Mesendoderm (in vitro differentiated cells): ENCODE data around the gene TRIP13.

Experiments
- DNase-seq: peaks from one replicate; pipeline ENCODE4 v3.0.0; 2013
- H2AK5ac ChIP-seq: 2 replicates; pipeline ENCODE4 v1.6.1; 2013; ENCODE audit warnings: low read length, inconsistent platforms
- H2BK120ac ChIP-seq: 2 replicates; pipeline ENCODE4 v1.6.1; 2013; ENCODE audit warnings: low read depth, mild to moderate bottlenecking, low read length, moderate library complexity, mixed read lengths
- H2BK15ac ChIP-seq: replicated peaks from 2 replicates; pipeline ENCODE4 v1.6.1; 2013; ENCODE audit warnings: low read depth, mild to moderate bottlenecking, moderate library complexity
- H2BK5ac ChIP-seq: 2 replicates; pipeline ENCODE4 v1.6.1; 2013; ENCODE audit warnings: low read length, inconsistent platforms
- H3K18ac ChIP-seq: 2 replicates; pipeline ENCODE4 v1.6.1; 2013; ENCODE audit warnings: mild to moderate bottlenecking, low read length, mixed read lengths
- H3K23ac ChIP-seq: one replicate; pipeline ENCODE4 v1.6.1; 2013; ENCODE audit warnings: low read length
- H3K27ac ChIP-seq: 2 replicates; pipeline ENCODE4 v1.5.1; 2013; ENCODE audit warnings: low read depth, mild to moderate bottlenecking, inconsistent platforms, low read length, moderate library complexity
- H3K27me3 ChIP-seq: 2 replicates; pipeline ENCODE4 v1.6.1; 2013; ENCODE audit warnings: low read length, control low read depth, mild to moderate bottlenecking, inconsistent platforms; ENCODE audit not compliant: insufficient read depth, poor library complexity
- H3K36me3 ChIP-seq: 2 replicates; pipeline ENCODE4 v1.6.1; 2013; ENCODE audit warnings: low read length, inconsistent platforms; ENCODE audit not compliant: control insufficient read depth, insufficient read depth
- H3K4ac ChIP-seq: one replicate; pipeline ENCODE4 v1.6.1; 2013; ENCODE audit warnings: low read depth, mild to moderate bottlenecking, low read length, moderate library complexity
- H3K4me1 ChIP-seq: 2 replicates; pipeline ENCODE4 v1.6.1; 2013; ENCODE audit warnings: low read depth, low read length, inconsistent platforms; ENCODE audit not compliant: control insufficient read depth
- H3K4me2 ChIP-seq: 2 replicates; pipeline ENCODE4 v1.6.1; 2013; ENCODE audit warnings: low read length
- H3K4me3 ChIP-seq: 2 replicates; pipeline ENCODE4 v1.5.1; 2013; ENCODE audit warnings: mild to moderate bottlenecking, low read length
- H3K56ac ChIP-seq: one replicate; pipeline ENCODE4 v1.6.1; 2013; ENCODE audit warnings: low read length
- H3K79me1 ChIP-seq: 2 replicates; pipeline ENCODE4 v1.6.1; 2013; ENCODE audit warnings: low read length, inconsistent platforms
- H3K79me2 ChIP-seq: 2 replicates; pipeline ENCODE4 v1.6.1; 2013; ENCODE audit warnings: mild to moderate bottlenecking, low read length; ENCODE audit not compliant: control insufficient read depth, insufficient read depth
- H3K9ac ChIP-seq: 2 replicates; pipeline ENCODE4 v1.6.1; 2013; ENCODE audit warnings: low read length, inconsistent platforms
- H4K5ac ChIP-seq: one replicate; pipeline ENCODE4 v1.6.1; 2013; ENCODE audit warnings: low read length
- H4K8ac ChIP-seq: one replicate; pipeline ENCODE4 v1.6.1; 2013; ENCODE audit warnings: low read depth, mild to moderate bottlenecking, control low read depth, low read length, moderate library complexity
- WGBS: extraction: QIAGEN DNeasy Blood & Tissue Kit; methylation state at CpG from one replicate; pipeline ENCODE4 v1.1.7; 2013; ENCODE audit warnings: low lambda C conversion rate, missing lambda C conversion rate; ENCODE audit not compliant: insufficient coverage; ENCODE audit errors: extremely low coverage; 5-methylcytosine and 5-hydroxymethylcytosine counted together

Gene TRIP13

DNA sequence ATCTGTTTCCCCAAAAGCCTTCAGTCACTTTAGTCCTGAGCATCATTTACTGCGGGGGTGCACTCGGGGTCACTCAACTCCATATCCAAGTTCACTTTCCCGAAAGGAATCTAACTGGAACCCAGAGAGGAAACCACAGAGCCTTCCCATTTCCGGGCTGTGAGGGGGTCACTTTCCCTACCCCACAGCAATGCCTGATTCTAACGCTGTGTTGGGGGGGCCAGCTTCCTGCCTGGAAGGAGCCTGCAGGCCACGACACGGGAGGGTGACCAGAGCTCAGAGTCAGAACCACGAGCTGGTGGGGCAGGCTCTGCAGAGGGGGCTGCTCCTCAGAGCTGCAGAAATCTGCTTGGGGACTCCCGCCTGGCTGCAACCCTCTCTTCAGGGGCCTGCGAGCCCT is 20.4 kb upstream of the TRIP13 start:
- no peaks in the 10 kb centered on the region for H3K79me2 ChIP-seq
- WGBS: no CpG with 5 or more reads among the region's 10 CpGs

DNA sequence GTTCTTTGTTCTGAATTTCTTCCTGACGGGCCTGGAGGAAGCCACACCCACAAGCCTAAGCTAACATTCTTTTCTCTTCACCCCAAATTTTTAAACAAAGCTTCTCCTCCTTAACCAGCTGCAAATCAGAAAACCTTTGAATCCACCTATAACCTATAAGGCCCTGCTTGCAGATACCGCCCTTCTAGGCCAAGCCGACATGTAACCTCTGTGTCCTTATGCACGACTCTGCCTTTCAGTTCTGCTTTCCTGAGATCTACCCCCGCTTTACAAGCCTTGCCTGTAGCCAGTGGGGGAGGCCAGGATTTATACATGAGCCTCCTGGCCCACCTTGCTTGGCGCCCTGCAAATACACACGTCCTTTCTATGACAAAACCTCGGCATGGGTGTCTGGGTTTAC is 19.4 kb upstream of the TRIP13 start:
- peaks cover 41% of the 10 kb centered on the region for H3K36me3 ChIP-seq
- no peaks in the 10 kb centered on the region for H3K27me3 ChIP-seq
- H3K79me1 ChIP-seq: peaks cover 17% of the 10 kb centered on the region

More for the DNA sequence above, 20.4 kb upstream of the TRIP13 start:
- H3K79me1 ChIP-seq: peaks cover 13% of the 10 kb centered on the region
- no peak overlapping the region for H2AK5ac ChIP-seq
- DNase-seq: no peak
- H3K4me2 ChIP-seq: no peak overlapping the region
- H3K4ac ChIP-seq: no peak overlapping the region
- H3K27me3 ChIP-seq: no peaks in the 10 kb centered on the region
- no peak overlapping the region for H2BK5ac ChIP-seq
- no peak overlapping the region for H3K23ac ChIP-seq
- H3K4me3 ChIP-seq: no peak overlapping the region
- no peak overlapping the region for H4K5ac ChIP-seq
- H2BK15ac ChIP-seq: no peak overlapping the region
- no peak overlapping the region for H3K18ac ChIP-seq
- H2BK120ac ChIP-seq: no peak overlapping the region
- H4K8ac ChIP-seq: no peak overlapping the region
- no peak overlapping the region for H3K9ac ChIP-seq
- H3K27ac ChIP-seq: no peak overlapping the region
- peaks cover 36% of the 10 kb centered on the region for H3K36me3 ChIP-seq
- no peaks in the 10 kb centered on the region for H3K4me1 ChIP-seq
- no peak overlapping the region for H3K56ac ChIP-seq

DNA sequence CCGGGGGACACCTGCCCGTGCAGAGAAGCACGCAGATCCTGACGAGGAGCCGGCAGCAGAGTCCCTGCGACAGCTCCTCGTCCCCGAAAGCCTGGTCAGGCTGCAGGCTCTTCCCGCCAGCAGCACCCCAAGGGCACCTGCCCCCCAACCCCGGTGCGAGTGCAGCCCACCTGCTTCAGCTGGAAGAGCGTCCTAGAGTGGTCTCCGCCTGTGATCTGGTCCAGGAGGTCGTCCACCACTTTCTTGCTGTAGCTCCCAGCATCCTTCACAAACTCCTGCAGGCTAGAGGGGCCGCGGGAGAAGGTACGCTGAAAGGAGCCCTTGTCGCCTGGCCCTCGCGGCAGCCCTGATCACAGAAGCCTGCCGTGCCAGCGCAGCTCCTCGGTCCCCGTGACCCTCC is 16.8 kb upstream of the TRIP13 start:
- no peak overlapping the region for H2BK5ac ChIP-seq
- no peaks in the 10 kb centered on the region for H3K79me2 ChIP-seq
- H2AK5ac ChIP-seq: no peak overlapping the region
- H3K18ac ChIP-seq: no peak overlapping the region
- H3K4me3 ChIP-seq: no peak overlapping the region
- H2BK120ac ChIP-seq: no peak overlapping the region
- no peak overlapping the region for H3K4ac ChIP-seq
- H3K36me3 ChIP-seq: peaks cover 23% of the 10 kb centered on the region
- no peak overlapping the region for H4K5ac ChIP-seq
- no peak overlapping the region for H3K9ac ChIP-seq
- WGBS: no CpG with 5 or more reads among the region's 24 CpGs
- H3K23ac ChIP-seq: no peak overlapping the region
- no peak overlapping the region for H3K56ac ChIP-seq
- no peaks in the 10 kb centered on the region for H3K4me1 ChIP-seq
- no peak overlapping the region for H3K4me2 ChIP-seq
- no peaks in the 10 kb centered on the region for H3K27me3 ChIP-seq
- peaks cover 17% of the 10 kb centered on the region for H3K79me1 ChIP-seq
- DNase-seq: no peak
- H2BK15ac ChIP-seq: no peak overlapping the region
- no peak overlapping the region for H3K27ac ChIP-seq
- H4K8ac ChIP-seq: no peak overlapping the region

More for the DNA sequence above, 19.4 kb upstream of the TRIP13 start:
- Histone ChIP-seq H3K4me2 (no peak overlapping the region), H2BK15ac (no peak overlapping the region), H3K23ac (no peak overlapping the region), H3K79me2 (no peaks in the 10 kb centered on the region), H4K5ac (no peak overlapping the region), H3K56ac (no peak overlapping the region), H2BK120ac (no peak overlapping the region), H3K9ac (no peak overlapping the region), H2AK5ac (no peak overlapping the region), H2BK5ac (no peak overlapping the region), H3K27ac (no peak overlapping the region), H3K4me1 (no peaks in the 10 kb centered on the region), H3K4me3 (no peak overlapping the region), H3K4ac (no peak overlapping the region), H4K8ac (no peak overlapping the region), H3K18ac (no peak overlapping the region)
- WGBS: no CpG with 5 or more reads among the region's 8 CpGs
- DNase-seq: no peak

DNA sequence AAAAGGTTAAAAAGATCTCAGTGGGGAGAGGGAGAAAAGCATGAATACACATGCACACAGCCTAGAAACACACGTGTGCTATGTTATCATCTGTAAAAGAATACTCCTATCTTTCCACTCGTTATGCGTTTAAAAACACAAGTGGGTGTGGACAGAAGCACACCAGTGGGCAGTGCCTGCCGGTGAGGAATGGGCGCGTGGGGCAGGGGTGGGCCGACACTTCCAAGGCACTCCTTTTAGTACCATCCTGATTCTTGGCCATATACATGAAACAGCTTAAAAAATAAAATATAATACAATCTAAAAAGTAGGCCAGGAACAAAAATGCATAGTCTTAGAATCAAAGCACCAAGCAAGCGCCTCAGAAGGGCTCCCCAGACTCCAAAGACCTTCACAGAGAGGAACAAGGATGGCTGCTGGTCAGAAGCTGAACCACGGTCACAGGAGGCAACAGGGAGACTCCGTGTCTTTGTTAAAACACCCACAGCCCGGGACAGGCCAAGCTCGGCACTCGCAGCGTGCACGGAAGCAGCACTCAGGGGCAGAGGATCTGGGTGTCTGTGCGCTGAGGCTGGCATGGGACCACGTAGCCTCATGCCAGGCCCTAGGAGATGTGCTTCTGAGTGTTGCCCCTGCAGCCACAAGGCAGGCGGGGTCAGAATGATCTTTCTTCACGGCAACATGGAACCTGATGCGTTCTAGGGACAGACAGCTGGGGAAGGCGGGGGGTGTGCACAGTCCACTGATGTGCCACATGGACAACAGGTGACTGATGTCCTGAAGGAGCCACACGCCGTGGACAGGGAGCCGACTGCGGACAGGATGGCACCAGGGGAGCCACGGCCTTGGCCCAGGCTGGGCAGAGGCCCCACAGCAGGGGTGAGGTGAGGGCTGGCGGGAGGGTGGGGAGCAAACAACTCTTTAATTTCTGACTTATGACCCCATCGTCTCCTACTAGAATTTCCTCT is 16.0 kb upstream of the TRIP13 start:
- H3K79me2 ChIP-seq: peaks cover 3% of the 10 kb centered on the region
- H3K36me3 ChIP-seq: peaks cover 24% of the 10 kb centered on the region
- no peak overlapping the region for H4K5ac ChIP-seq
- peaks cover 20% of the 10 kb centered on the region for H3K79me1 ChIP-seq
- no peak overlapping the region for H3K27ac ChIP-seq
- no CpG with 5 or more reads among the region's 28 CpGs for WGBS
- H2BK120ac ChIP-seq: no peak overlapping the region
- no peaks in the 10 kb centered on the region for H3K4me1 ChIP-seq
- H3K4me3 ChIP-seq: no peak overlapping the region
- no peak overlapping the region for H2BK5ac ChIP-seq
- no peak overlapping the region for H3K23ac ChIP-seq
- H3K4me2 ChIP-seq: no peak overlapping the region
- H3K56ac ChIP-seq: no peak overlapping the region
- H2BK15ac ChIP-seq: no peak overlapping the region
- no peak overlapping the region for H3K4ac ChIP-seq
- H3K9ac ChIP-seq: no peak overlapping the region
- no peak overlapping the region for H2AK5ac ChIP-seq
- H3K18ac ChIP-seq: no peak overlapping the region
- H3K27me3 ChIP-seq: no peaks in the 10 kb centered on the region
- DNase-seq: no peak
- no peak overlapping the region for H4K8ac ChIP-seq

DNA sequence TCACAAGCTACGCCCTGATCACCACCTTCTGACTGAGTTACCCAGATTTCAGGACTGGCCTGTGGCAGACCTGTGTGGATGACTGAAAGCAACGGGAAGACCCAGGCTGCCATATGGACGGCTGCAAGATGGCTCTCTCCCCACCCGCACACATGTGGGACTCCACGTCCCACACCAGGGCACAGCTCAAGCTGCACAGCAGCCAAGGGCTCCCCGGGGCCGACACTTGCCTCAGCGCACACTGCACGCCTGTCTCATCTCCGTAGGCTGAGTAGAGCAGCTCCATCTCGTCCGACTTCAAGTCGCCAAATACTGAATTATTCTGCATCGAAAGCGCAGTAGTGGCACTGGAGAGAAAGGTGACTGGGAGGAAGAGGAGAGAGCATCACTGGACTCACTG is 14.6 kb upstream of the TRIP13 start:
- Histone ChIP-seq H3K4me3 (no peak overlapping the region), H3K36me3 (peaks cover 26% of the 10 kb centered on the region), H3K4ac (no peak overlapping the region), H2BK120ac (no peak overlapping the region), H2AK5ac (no peak overlapping the region), H3K79me1 (peaks cover 31% of the 10 kb centered on the region), H3K23ac (no peak overlapping the region), H3K4me1 (no peaks in the 10 kb centered on the region), H2BK15ac (no peak overlapping the region), H3K9ac (no peak overlapping the region), H2BK5ac (no peak overlapping the region), H3K27ac (no peak overlapping the region), H3K27me3 (no peaks in the 10 kb centered on the region), H4K5ac (no peak overlapping the region), H4K8ac (no peak overlapping the region), H3K18ac (no peak overlapping the region), H3K79me2 (peaks cover 16% of the 10 kb centered on the region), H3K56ac (no peak overlapping the region), H3K4me2 (no peak overlapping the region)
- no CpG with 5 or more reads among the region's 15 CpGs for WGBS
- no peak for DNase-seq
